ENCODE data around the gene ZG16B.
A peak's percentile ranks its signal among the peaks of the same experiment; 100 is the strongest.

DNA sequence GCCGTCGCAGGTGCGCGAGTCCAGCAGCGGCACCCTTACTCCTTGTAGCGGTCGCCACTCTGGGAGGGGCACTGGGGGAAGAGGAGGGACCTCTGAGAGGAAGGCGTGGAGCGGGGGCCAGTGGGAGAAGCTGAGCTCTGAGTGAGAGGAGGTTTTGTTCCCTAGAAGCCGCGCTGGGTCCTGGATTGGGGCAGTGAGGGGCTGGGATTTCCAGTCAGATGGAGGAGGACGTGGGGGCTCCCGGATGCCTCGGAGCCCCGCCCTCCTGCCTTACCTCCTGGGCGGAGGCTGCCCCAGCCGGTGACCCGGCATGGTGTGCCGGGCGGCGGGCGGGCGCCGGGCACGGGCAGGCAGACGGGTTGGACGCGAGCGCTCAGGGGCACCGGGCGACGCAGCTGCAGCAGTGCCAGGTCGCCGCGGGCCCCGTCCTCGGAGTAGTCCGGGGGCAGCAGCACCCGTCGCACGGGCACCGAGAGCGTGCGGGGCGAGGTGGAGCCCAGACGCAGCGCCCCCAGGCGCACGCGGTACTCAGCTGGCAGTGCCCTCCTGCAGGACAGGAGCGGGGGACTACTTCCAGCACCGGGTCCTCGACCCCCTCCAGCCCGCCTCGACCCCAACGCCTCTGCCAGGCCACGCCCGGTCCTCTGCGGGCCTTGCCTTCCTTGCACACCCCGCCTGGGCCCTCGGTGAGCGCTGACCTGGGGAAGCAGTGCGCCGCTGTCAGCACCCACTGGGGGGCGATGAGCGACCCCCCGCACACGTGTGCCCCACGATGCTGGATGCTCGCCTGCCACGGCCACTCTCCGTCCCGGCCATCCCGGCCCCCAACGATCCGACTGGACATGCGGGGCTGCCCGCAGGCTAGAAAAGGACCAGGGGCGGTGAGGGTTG is 44.8 kb upstream of the ZG16B start:
- TF ChIP-seq, protein P1, sequence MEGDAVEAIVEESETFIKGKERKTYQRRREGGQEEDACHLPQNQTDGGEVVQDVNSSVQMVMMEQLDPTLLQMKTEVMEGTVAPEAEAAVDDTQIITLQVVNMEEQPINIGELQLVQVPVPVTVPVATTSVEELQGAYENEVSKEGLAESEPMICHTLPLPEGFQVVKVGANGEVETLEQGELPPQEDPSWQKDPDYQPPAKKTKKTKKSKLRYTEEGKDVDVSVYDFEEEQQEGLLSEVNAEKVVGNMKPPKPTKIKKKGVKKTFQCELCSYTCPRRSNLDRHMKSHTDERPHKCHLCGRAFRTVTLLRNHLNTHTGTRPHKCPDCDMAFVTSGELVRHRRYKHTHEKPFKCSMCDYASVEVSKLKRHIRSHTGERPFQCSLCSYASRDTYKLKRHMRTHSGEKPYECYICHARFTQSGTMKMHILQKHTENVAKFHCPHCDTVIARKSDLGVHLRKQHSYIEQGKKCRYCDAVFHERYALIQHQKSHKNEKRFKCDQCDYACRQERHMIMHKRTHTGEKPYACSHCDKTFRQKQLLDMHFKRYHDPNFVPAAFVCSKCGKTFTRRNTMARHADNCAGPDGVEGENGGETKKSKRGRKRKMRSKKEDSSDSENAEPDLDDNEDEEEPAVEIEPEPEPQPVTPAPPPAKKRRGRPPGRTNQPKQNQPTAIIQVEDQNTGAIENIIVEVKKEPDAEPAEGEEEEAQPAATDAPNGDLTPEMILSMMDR (IDR thresholded peaks at IDR 0.05; ENCODE audit: low read depth, low read length, poor library complexity, severe bottlenecking) = peak; percentile 50
- no peak for TF ChIP-seq EZH2phosphoT487 (IDR thresholded peaks at IDR 0.05; ENCODE audit: borderline replicate concordance, low read length)
